NT2/D1 (cell line): Measurements from ENCODE around the gene DUSP22.

Experiments
- YY1 ChIP-seq: IDR thresholded peaks from 2 replicates; pipeline ENCODE4 v1.6.1; 2011; ENCODE audit not compliant: insufficient read length, insufficient read depth
- ZNF274 ChIP-seq: IDR thresholded peaks from 2 replicates; pipeline ENCODE4 v1.6.1; 2011; ENCODE audit warnings: mild to moderate bottlenecking, low read depth, low read length

DNA sequence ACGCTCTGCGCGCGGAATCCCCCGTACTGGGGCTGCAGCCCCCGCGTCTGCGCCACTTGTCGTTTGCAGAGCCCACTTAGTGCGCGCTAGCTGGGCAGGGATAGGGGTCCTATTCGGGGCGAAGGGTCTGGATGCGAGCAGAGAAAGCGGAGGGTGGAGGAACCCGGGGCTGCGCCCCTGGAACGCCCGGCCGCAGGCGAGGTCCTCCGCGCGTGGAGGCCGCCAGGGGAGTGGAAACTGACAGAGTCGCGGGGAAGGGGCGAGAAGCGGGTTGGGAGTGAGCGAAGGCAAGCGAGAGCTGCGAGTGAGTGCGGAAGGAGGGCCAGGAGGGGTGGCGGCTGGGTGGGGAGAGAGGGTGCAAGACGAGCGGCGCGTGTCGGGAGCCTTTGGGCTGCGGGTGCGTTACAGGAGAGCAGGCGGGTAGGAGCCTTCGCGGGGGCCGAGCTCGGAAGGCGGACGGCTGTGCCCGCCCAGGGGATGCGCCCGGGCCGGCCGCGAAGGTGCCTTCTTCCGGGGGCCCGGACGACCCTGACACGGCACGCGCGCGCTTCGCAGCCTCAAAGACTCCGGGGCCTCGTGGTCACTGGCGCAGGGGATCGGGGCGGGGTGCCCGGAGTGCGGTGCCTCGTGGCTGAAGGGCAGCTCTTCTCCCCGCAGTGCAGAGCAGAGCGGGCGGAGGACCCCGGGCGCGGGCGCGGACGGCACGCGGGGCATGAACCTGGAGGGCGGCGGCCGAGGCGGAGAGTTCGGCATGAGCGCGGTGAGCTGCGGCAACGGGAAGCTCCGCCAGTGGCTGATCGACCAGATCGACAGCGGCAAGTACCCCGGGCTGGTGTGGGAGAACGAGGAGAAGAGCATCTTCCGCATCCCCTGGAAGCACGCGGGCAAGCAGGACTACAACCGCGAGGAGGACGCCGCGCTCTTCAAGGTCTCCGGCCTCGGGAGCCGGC is 100.4 kb downstream of the DUSP22 start:
- TF ChIP-seq YY1 (no peak), ZNF274 (no peak)
